Activated naive CD8-positive, alpha-beta T cell treated with anti-CD3 and anti-CD28 coated beads, Interleukin-2, amount 50 U/mL, for 16 hours (primary cell): Measurements from ENCODE around the gene USP15.

Experiments used
- DNase-seq: peaks from one replicate; pipeline ENCODE4 v3.0.0-alpha.2; 2020; ENCODE audit warnings: low read depth, low spot score

USP15 gene

GRCh38 chr12:62256408-62257096 is 3.7 kb upstream of the USP15 start:
- peak; percentile 52 for DNase-seq

GRCh38 chr12:62258231-62258630 is 2.0 kb upstream of the USP15 start:
- no peak for DNase-seq

- DNase-seq: no peak
Observed at GRCh38 chr12:62258941-62259630, 1.1 kb upstream of the USP15 start.

- DNase-seq: no peak
Observed at GRCh38 chr12:62259631-62259992, 592 bp upstream of the USP15 start.

- peak; percentile 11 for DNase-seq
Observed at GRCh38 chr12:62260733-62261683, 804 bp downstream of the USP15 start.

GRCh38 chr12:62261876-62262517 is 1.8 kb downstream of the USP15 start:
- DNase-seq: no peak

- no peak for DNase-seq
Observed at GRCh38 chr12:62263232-62263631, 3.0 kb downstream of the USP15 start.

GRCh38 chr12:62263966-62264365 is 3.8 kb downstream of the USP15 start:
- DNase-seq: no peak

GRCh38 chr12:62264706-62265105 is 4.5 kb downstream of the USP15 start:
- DNase-seq: no peak

- no peak for DNase-seq
Observed at GRCh38 chr12:62265511-62265910, 5.3 kb downstream of the USP15 start.

GRCh38 chr12:62267026-62267425 is 6.8 kb downstream of the USP15 start:
- no peak for DNase-seq

GRCh38 chr12:62267480-62267879 is 7.3 kb downstream of the USP15 start:
- no peak for DNase-seq

- DNase-seq: no peak
Observed at GRCh38 chr12:62268956-62269355, 8.8 kb downstream of the USP15 start.

GRCh38 chr12:62269464-62270228 is 9.4 kb downstream of the USP15 start:
- DNase-seq: no peak

- no peak for DNase-seq
Observed at GRCh38 chr12:62270384-62270783, 10.2 kb downstream of the USP15 start.

- DNase-seq: no peak
Observed at GRCh38 chr12:62270872-62271271, 10.7 kb downstream of the USP15 start.

GRCh38 chr12:62272936-62273552 is 12.8 kb downstream of the USP15 start:
- no peak for DNase-seq

GRCh38 chr12:62273724-62274380 is 13.6 kb downstream of the USP15 start:
- DNase-seq: no peak

GRCh38 chr12:62278022-62278421 is 17.8 kb downstream of the USP15 start:
- no peak for DNase-seq

GRCh38 chr12:62279058-62279457 is 18.9 kb downstream of the USP15 start:
- DNase-seq: no peak
